Natural killer cell treated with Interleukin-12 subunit alpha and Interleukin-12 subunit beta and Interleukin-15 and Interleukin-18, amount 100 ng/mL, for 72 hours (primary cell): ENCODE data around the gene DNAH6. TPM values are rescaled to one million over a fixed set of nuclear protein-coding genes. Genes with fewer than 3 reads are reported as not detected.

ENCODE experiments used
- ATAC-seq, 2 donors: fragments of 150-1000 bp; cut with Tn5 transposase in 1 of 2; sonication (Bioruptor Pico), chemical (Tn5 transposase) in 1 of 2; 2 replicates each; pipeline ENCODE4 v1.10.0; 2021
- DNase-seq: peaks from one replicate; pipeline ENCODE4 v3.0.0; 2022; ENCODE audit warnings: low spot score
- H3K27ac Mint-ChIP-seq, 2 donors: 1 replicate in 1 of 2; 2 replicates in 1 of 2; pipeline ENCODE4 v1.8.0; 2022; ENCODE audit warnings: mixed read lengths in 2 of 2, mild to moderate bottlenecking in 1 of 2, moderate library complexity in 1 of 2
- H3K27me3 Mint-ChIP-seq, 2 donors: 1 replicate in 1 of 2; 2 replicates in 1 of 2; pipeline ENCODE4 v1.8.0; 2022; ENCODE audit warnings: mixed read lengths in 2 of 2
- H3K36me3 Mint-ChIP-seq: one replicate; pipeline ENCODE4 v1.8.0; 2022; ENCODE audit warnings: mixed read lengths
- H3K4me1 Mint-ChIP-seq, 2 donors: 1 replicate in 1 of 2; 2 replicates in 1 of 2; pipeline ENCODE4 v1.8.0; 2022; ENCODE audit warnings: low read depth in 2 of 2, mixed read lengths in 2 of 2, mild to moderate bottlenecking in 1 of 2
- H3K4me3 Mint-ChIP-seq: one replicate; pipeline ENCODE4 v1.8.0; 2022; ENCODE audit warnings: mixed read lengths
- H3K9me3 Mint-ChIP-seq: 2 replicates; pipeline ENCODE4 v1.8.0; 2022; ENCODE audit warnings: mixed read lengths
- total RNA-seq, 2 donors: library from RNA; stranded (reverse); gene quantifications; one replicate each; pipeline ENCODE4 v1.2.3, GENCODE V29; 2022

Gene DNAH6
- total RNA-seq, 2 donors from 2014 or later: 0.48 to 1.0 TPM

DNA sequence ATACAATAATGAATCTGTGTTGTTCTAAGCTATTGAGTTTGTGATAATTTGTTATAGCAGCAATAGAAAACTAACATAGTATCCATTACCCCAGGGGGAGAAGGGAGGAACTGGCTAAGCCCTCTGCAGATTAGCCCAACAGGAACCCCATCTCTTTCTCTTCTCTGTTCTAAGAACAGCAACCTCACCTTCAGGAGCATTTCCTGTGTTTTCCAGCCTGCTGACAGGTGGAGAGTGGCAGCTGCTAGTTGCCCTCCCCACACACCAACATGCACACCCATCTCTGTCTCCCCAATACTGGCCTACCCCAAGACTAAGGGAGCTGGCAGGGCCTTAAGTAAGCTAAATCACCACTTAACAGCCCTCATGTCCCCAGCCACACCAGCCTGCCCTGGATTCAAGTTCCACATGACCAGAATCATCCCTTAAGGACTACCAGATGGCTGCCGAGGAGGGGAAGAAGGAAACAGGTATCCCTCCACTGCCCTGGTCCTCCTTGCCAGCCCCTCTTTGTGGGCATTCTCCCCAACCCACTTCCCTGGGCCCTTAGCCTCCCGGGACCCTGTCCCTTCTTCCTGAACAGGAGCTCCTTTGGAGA is 311.8 kb downstream of the DNAH6 start:
- no peaks in the 10 kb centered on the region for H3K9me3 Mint-ChIP-seq
- no peak for DNase-seq
- no peaks in the 10 kb centered on the region for H3K36me3 Mint-ChIP-seq
- H3K4me3 Mint-ChIP-seq: no peak overlapping the region
- H3K27me3 Mint-ChIP-seq: no peaks in the 10 kb centered on the region
- H3K4me1 Mint-ChIP-seq: peaks cover 10 to 14% of the 10 kb centered on the region in 2 donors
- ATAC-seq: no peak
- H3K27ac Mint-ChIP-seq: peak overlapping the region in 1 of 2 donors; percentile 28

DNA sequence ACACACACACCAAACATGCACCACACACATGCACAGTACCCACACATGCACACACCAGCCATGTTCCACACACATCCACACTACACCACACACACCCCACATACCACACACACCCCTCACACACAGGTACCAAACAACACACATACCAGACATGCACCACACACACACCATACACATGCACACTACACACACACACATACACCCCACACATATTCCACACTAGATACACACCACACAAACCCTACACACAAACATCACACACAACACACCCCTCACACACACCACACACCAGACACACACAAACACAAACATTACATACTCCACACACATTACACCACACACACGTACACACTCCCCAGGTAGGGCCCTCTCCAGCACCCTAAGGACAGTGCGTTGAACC is 313.4 kb downstream of the DNAH6 start:
- no peak overlapping the region for H3K4me3 Mint-ChIP-seq
- no peak for DNase-seq
- no peaks in the 10 kb centered on the region for H3K9me3 Mint-ChIP-seq
- H3K4me1 Mint-ChIP-seq: peaks cover 10 to 14% of the 10 kb centered on the region in 2 donors
- H3K27ac Mint-ChIP-seq: no peak overlapping the region
- no peaks in the 10 kb centered on the region for H3K27me3 Mint-ChIP-seq
- ATAC-seq: no peak
- H3K36me3 Mint-ChIP-seq: no peaks in the 10 kb centered on the region

DNA sequence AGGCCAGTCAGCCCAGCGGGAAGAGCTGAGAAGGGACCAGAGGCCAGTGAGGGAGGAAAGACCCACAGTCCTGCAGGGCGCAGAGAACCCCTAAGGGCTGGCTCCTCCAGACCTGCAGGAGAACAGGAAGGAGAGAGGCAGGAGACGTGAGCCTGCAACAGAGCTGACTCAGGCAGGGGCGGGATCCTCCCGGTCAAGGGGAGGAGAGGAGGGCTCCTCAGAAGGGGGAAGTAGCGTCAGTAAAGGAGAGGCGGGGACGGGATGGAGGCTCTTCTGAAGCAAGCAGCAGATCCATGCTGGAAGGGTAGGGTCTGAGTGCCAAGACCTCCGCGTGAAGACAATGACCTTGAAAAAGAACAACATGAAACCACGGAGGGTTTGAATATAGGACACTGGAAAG is 313.8 kb downstream of the DNAH6 start:
- Mint-ChIP-seq H3K4me1 (peaks cover 10 to 14% of the 10 kb centered on the region in 2 donors), H3K27ac (no peak overlapping the region), H3K27me3 (no peaks in the 10 kb centered on the region), H3K4me3 (no peak overlapping the region), H3K9me3 (no peaks in the 10 kb centered on the region), H3K36me3 (no peaks in the 10 kb centered on the region)
- DNase-seq: no peak
- ATAC-seq: no peak

DNA sequence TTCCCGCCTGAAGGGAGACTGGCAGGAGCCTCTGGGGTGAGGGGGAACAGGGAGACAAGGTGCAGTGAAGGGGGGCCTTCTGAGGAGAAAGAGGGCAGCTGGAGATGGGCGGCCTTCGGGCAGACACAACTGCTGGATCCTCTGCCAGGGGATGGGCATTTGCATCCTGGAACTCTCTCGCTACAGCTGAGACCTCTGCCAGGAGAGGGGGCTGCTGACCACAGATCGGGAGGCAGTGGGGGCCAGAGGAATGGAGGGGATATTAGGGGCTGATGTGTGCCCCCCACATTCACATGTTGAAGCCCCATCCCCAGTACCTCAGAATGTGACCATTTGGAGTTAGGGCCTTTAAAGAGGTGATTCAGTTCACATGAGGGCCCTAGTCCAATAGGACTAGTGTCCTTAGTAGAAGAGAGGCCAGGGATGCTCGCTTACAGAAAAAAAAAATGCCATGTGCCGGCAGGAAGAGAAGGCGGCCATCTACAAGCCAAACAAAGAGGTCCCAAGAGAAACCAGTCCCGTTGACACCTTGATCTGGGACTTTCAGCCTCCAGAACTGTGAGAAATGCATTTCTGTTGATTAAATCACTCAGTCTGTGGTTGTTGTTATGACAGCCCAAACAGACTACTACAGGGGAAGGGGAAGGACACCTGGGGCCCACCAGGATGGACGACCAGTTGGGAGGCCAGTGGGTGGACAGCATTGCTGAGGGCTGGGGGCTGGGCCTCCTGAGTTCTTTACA is 314.6 kb downstream of the DNAH6 start:
- Mint-ChIP-seq H3K9me3 (no peaks in the 10 kb centered on the region), H3K36me3 (peaks cover 4% of the 10 kb centered on the region), H3K4me1 (peaks cover 10 to 14% of the 10 kb centered on the region in 2 donors), H3K4me3 (no peak overlapping the region), H3K27ac (peak overlapping the region in 1 of 2 donors; percentile 19), H3K27me3 (no peaks in the 10 kb centered on the region)
- no peak for DNase-seq
- no peak for ATAC-seq

DNA sequence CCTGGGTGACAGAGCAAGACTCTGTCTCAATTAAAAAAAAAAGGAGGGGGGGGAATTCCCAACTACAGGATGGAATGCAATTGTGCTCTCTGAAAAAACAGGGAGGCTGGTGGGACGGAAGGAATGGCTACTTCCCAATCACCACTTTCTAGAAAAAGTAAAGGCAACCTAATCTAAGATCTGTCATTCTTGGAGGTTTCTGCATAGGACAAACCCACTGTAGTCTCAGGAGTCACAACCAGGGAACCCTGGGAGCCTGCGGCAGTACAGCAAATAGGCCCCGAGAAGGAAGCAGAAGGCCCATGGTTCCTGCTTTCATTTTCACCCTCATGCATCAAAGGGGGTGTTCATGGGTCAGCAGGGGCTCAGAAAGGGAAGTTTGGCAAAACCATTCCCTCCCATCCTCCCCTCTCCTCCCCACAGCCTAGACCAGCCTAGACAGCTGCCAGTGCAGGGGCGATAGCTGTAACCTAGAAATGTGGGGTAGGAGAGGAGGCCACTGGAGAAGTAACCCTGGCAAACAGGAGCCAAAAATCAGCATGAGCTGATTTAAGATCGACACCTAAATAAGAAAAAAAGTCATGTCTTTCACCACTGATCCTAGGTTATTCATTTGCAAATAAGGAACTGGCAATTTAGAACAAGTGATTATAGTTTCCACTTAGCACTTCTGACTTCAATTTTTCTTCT is 316.6 kb downstream of the DNAH6 start:
- H3K4me1 Mint-ChIP-seq: peaks cover 10 to 14% of the 10 kb centered on the region in 2 donors
- H3K36me3 Mint-ChIP-seq: peaks cover 19% of the 10 kb centered on the region
- H3K27ac Mint-ChIP-seq: peak overlapping the region in 1 of 2 donors; percentile 52
- peaks cover 3% of the 10 kb centered on the region for H3K9me3 Mint-ChIP-seq
- no peak for DNase-seq
- peak in 1 of 2 donors; percentile 31 for ATAC-seq
- no peaks in the 10 kb centered on the region for H3K27me3 Mint-ChIP-seq
- no peak overlapping the region for H3K4me3 Mint-ChIP-seq

DNA sequence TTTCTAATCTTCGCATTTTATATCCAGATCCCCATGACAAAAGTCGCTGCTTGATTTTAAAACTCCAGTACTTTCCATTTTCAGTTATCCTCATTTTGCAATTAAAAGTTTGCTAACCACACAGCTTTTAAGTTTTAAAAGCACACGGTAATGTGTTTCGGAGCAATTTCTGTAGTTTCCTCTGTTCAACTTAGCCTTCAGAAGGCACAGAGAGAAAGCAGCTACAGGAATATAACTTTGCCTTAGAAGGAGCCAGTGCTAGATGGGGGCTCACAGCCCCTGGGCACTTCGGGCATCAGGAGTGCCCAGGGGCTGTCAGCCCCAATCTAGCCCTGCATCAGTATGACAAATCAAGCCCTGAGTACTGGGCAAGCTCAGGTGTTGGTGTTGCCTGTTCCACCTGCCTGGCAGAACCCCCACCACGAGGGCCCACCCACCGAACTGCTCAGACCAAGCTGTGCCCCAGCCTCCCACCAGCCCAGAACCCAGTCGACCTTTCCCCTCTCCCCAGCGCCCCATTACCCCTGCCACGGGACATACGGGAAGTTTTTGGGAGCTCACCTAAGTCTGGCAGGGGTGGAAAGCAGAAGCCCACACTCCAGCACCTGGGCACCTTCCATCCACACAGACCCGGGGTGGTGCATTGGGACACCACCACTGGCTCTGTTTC is 317.3 kb downstream of the DNAH6 start:
- H3K4me1 Mint-ChIP-seq: peaks cover 7 to 11% of the 10 kb centered on the region in 2 donors
- ATAC-seq: peak in 1 of 2 donors; percentile 31
- H3K36me3 Mint-ChIP-seq: peaks cover 19% of the 10 kb centered on the region
- H3K27me3 Mint-ChIP-seq: no peaks in the 10 kb centered on the region
- H3K9me3 Mint-ChIP-seq: peaks cover 3% of the 10 kb centered on the region
- no peak for DNase-seq
- H3K4me3 Mint-ChIP-seq: no peak overlapping the region
- peak overlapping the region in 1 of 2 donors; percentile 52 for H3K27ac Mint-ChIP-seq

DNA sequence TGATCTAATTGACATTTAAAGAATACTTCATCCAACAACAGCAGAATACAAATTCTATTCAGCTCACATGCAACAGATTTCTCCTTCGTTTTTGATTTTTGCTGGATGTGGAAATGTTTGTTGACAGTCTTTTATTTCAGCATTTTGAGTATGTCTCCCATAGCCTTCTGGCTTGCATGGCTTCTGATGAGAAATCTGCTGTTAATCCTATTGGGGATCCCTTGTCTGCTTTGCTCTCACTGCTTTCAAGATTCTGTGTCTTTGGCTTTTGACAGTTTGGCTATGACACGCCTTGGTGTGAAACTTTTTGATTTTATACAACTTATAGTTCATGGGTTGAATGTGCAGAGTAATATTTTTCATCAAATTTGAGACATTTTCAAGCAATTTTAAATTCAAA is 319.9 kb downstream of the DNAH6 start:
- no peak overlapping the region for H3K27ac Mint-ChIP-seq
- H3K36me3 Mint-ChIP-seq: peaks cover 19% of the 10 kb centered on the region
- no peak for ATAC-seq
- peaks cover 3% of the 10 kb centered on the region for H3K9me3 Mint-ChIP-seq
- no peak overlapping the region for H3K4me3 Mint-ChIP-seq
- H3K4me1 Mint-ChIP-seq: peaks cover 11 to 14% of the 10 kb centered on the region in 2 donors
- DNase-seq: no peak
- peaks cover 0 to 5% of the 10 kb centered on the region in 2 donors for H3K27me3 Mint-ChIP-seq

DNA sequence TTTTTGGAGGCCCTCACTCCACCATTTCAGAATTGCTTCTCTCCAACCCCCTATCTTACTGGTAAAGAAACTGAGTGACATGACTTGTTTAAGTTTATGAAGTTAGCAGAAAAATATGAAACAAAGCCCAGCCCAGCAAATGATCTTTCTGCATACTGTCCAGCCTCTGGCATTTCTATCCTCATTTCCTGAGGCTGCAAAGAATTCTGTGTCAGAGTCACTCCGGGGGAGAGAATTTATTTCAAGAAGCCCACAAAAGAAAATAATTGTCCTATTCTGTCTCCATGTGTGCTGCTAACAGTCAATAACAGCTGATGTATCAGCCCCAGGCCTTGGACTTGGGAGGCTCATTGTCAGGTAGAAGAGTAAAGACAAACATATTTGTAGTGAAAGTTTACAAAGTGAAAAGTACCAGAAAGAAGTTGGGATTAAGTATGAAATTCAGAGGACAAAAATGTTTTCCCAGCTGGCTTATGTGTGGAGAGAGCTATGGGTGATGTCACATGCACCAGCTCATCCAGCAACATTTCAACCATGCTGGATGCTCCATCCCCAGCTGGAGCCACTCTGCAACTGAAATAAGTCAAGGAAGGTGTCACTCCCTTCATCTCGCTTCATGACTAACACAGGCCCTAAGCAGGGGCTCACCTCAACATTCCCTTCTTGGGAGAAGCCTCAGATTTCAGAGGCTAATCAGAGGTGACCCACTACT is 322.3 kb downstream of the DNAH6 start:
- H3K36me3 Mint-ChIP-seq: peaks cover 19% of the 10 kb centered on the region
- peaks cover 6 to 15% of the 10 kb centered on the region in 2 donors for H3K4me1 Mint-ChIP-seq
- H3K27me3 Mint-ChIP-seq: peaks cover 0 to 5% of the 10 kb centered on the region in 2 donors
- peaks cover 3% of the 10 kb centered on the region for H3K9me3 Mint-ChIP-seq
- ATAC-seq (no peak), DNase-seq (no peak)
- H3K4me3 Mint-ChIP-seq: no peak overlapping the region
- no peak overlapping the region for H3K27ac Mint-ChIP-seq

DNA sequence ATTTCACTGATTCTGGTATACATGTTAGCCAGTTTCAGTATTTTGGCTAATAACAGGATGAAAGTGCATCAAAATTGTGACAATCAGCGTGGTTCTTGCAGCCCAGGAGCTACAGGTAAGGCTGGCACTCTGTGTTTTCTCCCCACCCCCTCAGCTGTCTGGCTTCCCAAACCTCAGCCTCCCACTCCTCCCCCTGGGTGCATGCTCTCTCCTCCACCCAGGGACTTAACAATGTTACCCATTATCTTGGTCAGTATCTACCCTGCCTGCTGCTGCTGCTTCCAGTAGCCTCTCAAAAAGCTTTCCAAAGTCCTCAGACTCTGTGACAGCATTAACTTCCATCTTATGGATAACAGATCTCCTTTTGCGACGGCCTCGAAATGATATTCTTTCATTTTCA is 323.6 kb downstream of the DNAH6 start:
- H3K36me3 Mint-ChIP-seq: peaks cover 19% of the 10 kb centered on the region

DNA sequence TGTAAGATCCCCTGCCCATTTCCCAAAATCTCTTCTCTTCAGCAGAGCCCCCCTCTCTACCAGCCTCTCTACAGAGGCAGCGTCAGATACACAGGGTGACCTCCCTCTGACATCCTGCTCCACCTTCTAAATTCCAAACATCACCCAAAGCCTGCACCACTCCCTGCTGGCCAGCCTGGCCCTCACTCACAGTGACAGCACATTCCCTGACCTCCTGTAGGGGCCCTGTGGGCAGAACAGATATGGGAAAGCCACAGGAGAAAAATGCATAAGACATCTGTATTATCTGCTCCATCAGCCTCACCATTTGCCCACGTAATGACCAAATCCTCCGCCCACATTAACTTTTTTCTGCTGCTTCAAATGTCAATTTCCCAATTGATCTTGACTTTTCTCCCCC is 324.0 kb downstream of the DNAH6 start:
- H3K27me3 Mint-ChIP-seq: peaks cover 0 to 5% of the 10 kb centered on the region in 2 donors
- DNase-seq: no peak
- peaks cover 16 to 26% of the 10 kb centered on the region in 2 donors for H3K4me1 Mint-ChIP-seq
- H3K4me3 Mint-ChIP-seq: peak overlapping the region; percentile 2
- ATAC-seq: no peak
- H3K27ac Mint-ChIP-seq: peak overlapping the region in 1 of 2 donors; percentile 53
- H3K9me3 Mint-ChIP-seq: peaks cover 3% of the 10 kb centered on the region
- H3K36me3 Mint-ChIP-seq: peaks cover 19% of the 10 kb centered on the region

More for the DNA sequence above, 323.6 kb downstream of the DNAH6 start:
- H3K4me1 Mint-ChIP-seq: peaks cover 15 to 25% of the 10 kb centered on the region in 2 donors
- peak overlapping the region in 1 of 2 donors; percentile 53 for H3K27ac Mint-ChIP-seq
- H3K9me3 Mint-ChIP-seq: peaks cover 3% of the 10 kb centered on the region
- peak overlapping the region; percentile 2 for H3K4me3 Mint-ChIP-seq
- DNase-seq (no peak), ATAC-seq (no peak)
- peaks cover 0 to 5% of the 10 kb centered on the region in 2 donors for H3K27me3 Mint-ChIP-seq

DNA sequence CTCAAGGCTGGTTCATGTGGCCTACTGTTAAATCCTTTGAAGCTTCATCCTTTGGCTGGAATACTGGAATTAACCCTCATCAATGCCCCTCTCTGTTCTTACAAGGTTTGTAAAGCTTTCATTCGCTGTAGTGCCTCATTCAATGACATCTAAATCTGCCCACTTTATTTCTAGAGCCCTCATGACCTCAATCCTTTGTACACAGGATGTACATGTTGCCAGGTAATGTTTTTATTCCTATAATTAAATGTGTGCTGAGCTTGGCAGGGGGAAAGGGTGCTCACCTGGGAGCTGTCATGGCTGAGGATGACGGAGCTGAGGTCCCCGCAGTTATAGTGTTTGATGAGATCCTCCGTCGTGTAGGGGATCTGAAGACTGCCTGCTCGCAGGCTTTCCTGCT is 325.3 kb downstream of the DNAH6 start:
- H3K4me3 Mint-ChIP-seq: no peak overlapping the region
- H3K4me1 Mint-ChIP-seq: peaks cover 28 to 39% of the 10 kb centered on the region in 2 donors
- peaks cover 0 to 5% of the 10 kb centered on the region in 2 donors for H3K27me3 Mint-ChIP-seq
- ATAC-seq (no peak), DNase-seq (peak; percentile 25)
- H3K9me3 Mint-ChIP-seq: peaks cover 2% of the 10 kb centered on the region
- H3K27ac Mint-ChIP-seq: no peak overlapping the region
- H3K36me3 Mint-ChIP-seq: peaks cover 9% of the 10 kb centered on the region

DNA sequence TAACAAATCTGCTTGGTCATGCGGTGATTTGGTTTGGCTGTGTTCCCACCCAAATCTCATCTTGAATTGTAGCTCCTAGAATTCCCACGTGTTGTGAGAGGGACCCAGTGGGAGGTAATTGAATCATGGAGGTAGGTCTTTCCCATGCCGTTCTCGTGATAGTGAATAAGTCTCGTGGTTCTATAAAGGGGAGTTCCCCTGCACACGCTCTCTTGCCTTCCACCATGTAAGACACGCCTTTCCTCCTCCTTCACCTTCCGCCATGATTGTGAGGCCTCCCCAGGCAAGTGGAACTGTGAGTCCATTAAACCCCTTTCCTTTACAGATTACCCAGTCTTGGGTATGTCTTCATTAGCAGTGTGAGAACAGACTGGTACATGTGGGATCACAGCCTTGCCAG is 327.8 kb downstream of the DNAH6 start:
- Mint-ChIP-seq H3K36me3 (no peaks in the 10 kb centered on the region), H3K27ac (peak overlapping the region; percentile 87 to 98), H3K4me1 (peaks cover 45 to 58% of the 10 kb centered on the region in 2 donors), H3K9me3 (no peaks in the 10 kb centered on the region), H3K4me3 (peak overlapping the region; percentile 10), H3K27me3 (peaks cover 0 to 5% of the 10 kb centered on the region in 2 donors)
- DNase-seq (peak; percentile 10), ATAC-seq (no peak)
